Liver (tissue), 9 donors: ENCODE results near the gene LZTS3. TPM values are rescaled to one million over a fixed set of nuclear protein-coding genes. Genes with fewer than 3 reads are reported as not detected.
A peak's percentile ranks its signal among the peaks of the same experiment; 100 is the strongest.
"Not testable (repeated sequence)": the region's sequence is repeated elsewhere in the genome, so short reads cannot be mapped to it uniquely, and the experiment has no call there.

ENCODE experiments used
- DNase-seq: peaks from one replicate; pipeline ENCODE4 v3.0.0-alpha.2; 2017; ENCODE audit warnings: low spot score
- H3K27ac ChIP-seq, 2 donors: one replicate each; pipeline ENCODE4 v1.7.0; 2013; ENCODE audit warnings: inconsistent platforms in 2 of 2, low read length in 2 of 2, control low read depth in 1 of 2, low read depth in 1 of 2, mild to moderate bottlenecking in 1 of 2
- H3K27me3 ChIP-seq, 4 donors: one replicate each; pipeline versions ENCODE4 v1.6.1 to v1.7.0; 2013; ENCODE audit warnings: low read length in 3 of 4, inconsistent platforms in 1 of 4, mild to moderate bottlenecking in 1 of 4, moderate library complexity in 1 of 4; ENCODE audit not compliant: control insufficient read depth in 4 of 4, insufficient read depth in 4 of 4
- H3K36me3 ChIP-seq, 4 donors: one replicate each; pipeline versions ENCODE4 v1.6.1 to v1.7.0; 2013; ENCODE audit warnings: low read length in 3 of 4, mild to moderate bottlenecking in 3 of 4, low read depth in 1 of 4, moderate library complexity in 1 of 4; ENCODE audit not compliant: control insufficient read depth in 4 of 4, insufficient read depth in 3 of 4
- H3K4me1 ChIP-seq, 4 donors: one replicate each; pipeline versions ENCODE4 v1.6.1 to v1.7.0; 2013; ENCODE audit warnings: low read length in 3 of 4, mild to moderate bottlenecking in 3 of 4, moderate library complexity in 1 of 4; ENCODE audit not compliant: control insufficient read depth in 4 of 4, insufficient read depth in 4 of 4
- H3K4me3 ChIP-seq, 3 donors: one replicate each; pipeline versions ENCODE4 v1.6.1 to v1.7.0; 2013; ENCODE audit warnings: low read length in 3 of 3, control low read depth in 1 of 3, low read depth in 1 of 3, mild to moderate bottlenecking in 1 of 3
- H3K9ac ChIP-seq, 2 donors: one replicate each; pipeline ENCODE4 v1.7.0; 2013; ENCODE audit warnings: low read length in 2 of 2, mild to moderate bottlenecking in 2 of 2, moderate library complexity in 2 of 2, control low read depth in 1 of 2, low read depth in 1 of 2
- H3K9me3 ChIP-seq, 4 donors: one replicate each; pipeline versions ENCODE4 v1.6.1 to v1.7.0; 2013; ENCODE audit warnings: low read length in 3 of 4; ENCODE audit not compliant: control insufficient read depth in 4 of 4
- FOXA1 ChIP-seq: IDR thresholded peaks from 2 replicates; pipeline ENCODE4 v1.6.1; 2016; ENCODE audit warnings: antibody characterized with exemption
- GABPA ChIP-seq, 2 donors: IDR thresholded peaks in 1 of 2; conservative IDR thresholded peaks in 1 of 2; 2 replicates each; pipeline ENCODE4 v1.6.1; 2016; ENCODE audit warnings: antibody characterized with exemption in 2 of 2, mild to moderate bottlenecking in 1 of 2, moderate library complexity in 1 of 2
- HNF4A ChIP-seq, 2 donors: conservative IDR thresholded peaks; 2 replicates each; pipeline ENCODE4 v1.6.1; 2016; ENCODE audit warnings: antibody characterized with exemption in 2 of 2, mild to moderate bottlenecking in 2 of 2
- MAX ChIP-seq: IDR thresholded peaks from 2 replicates; pipeline ENCODE4 v1.6.1; 2016; ENCODE audit warnings: antibody characterized with exemption
- RAD21 ChIP-seq, 2 donors: IDR thresholded peaks; 2 replicates each; pipeline ENCODE4 v1.6.1; 2016; ENCODE audit warnings: antibody characterized with exemption in 2 of 2, mild to moderate bottlenecking in 2 of 2
- RXRA ChIP-seq, 2 donors: IDR thresholded peaks; 2 replicates each; pipeline ENCODE4 v1.6.1; 2017 to 2018; ENCODE audit warnings: antibody characterized with exemption in 2 of 2, mild to moderate bottlenecking in 1 of 2
- YY1 ChIP-seq: IDR thresholded peaks from 2 replicates; pipeline ENCODE4 v1.6.1; 2016; ENCODE audit warnings: antibody characterized with exemption, mild to moderate bottlenecking
- WGBS: extraction: QIAGEN DNeasy Blood & Tissue Kit; methylation state at CpG from one replicate; pipeline ENCODE4 v1.1.7; 2013; 5-methylcytosine and 5-hydroxymethylcytosine counted together
- polyA plus RNA-seq, 2 donors: library from polyadenylated mRNA; stranded (reverse) in 1 of 2; unstranded in 1 of 2; fragments of 200-250 nt in 1 of 2; fragments of >200 nt in 1 of 2; fragmentation: Nextera tagmentation in 1 of 2; extraction: Ambion mirVana in 1 of 2; gene quantifications; one replicate each; pipeline versions ENCODE4 v1.2.1 to v1.2.3, GENCODE V29; 2013 to 2015
- total RNA-seq, 2 donors: library from RNA; depleted of rRNA; stranded (reverse); fragments of >200 nt; gene quantifications; one replicate each; pipeline ENCODE4 v1.2.3, GENCODE V29; 2014
- TF ChIP-seq, protein P1 (sequence below): fragments of 150-350 bp; IDR thresholded peaks from 2 replicates; pipeline ENCODE4 v1.5.1; 2017; ENCODE audit warnings: improper control_type of control experiment, low read depth, low read length; ENCODE audit not compliant: missing input control
- TF ChIP-seq, protein P2 (sequence below): IDR thresholded peaks from 2 replicates; pipeline ENCODE4 v1.6.1; 2016; ENCODE audit warnings: antibody characterized with exemption
- TF ChIP-seq, protein P3 (sequence below): IDR thresholded peaks from 2 replicates; pipeline ENCODE4 v1.6.1; 2016; ENCODE audit warnings: antibody characterized with exemption
- donor health status: healthy.
- donor health status: healthy.
- donor health status: healthy.
- donor health status: healthy.
- donor health status: healthy.

LZTS3 gene
- total and polyA plus RNA-seq, 4 donors: 1.9 to 3.7 (median 3.5) TPM

DNA sequence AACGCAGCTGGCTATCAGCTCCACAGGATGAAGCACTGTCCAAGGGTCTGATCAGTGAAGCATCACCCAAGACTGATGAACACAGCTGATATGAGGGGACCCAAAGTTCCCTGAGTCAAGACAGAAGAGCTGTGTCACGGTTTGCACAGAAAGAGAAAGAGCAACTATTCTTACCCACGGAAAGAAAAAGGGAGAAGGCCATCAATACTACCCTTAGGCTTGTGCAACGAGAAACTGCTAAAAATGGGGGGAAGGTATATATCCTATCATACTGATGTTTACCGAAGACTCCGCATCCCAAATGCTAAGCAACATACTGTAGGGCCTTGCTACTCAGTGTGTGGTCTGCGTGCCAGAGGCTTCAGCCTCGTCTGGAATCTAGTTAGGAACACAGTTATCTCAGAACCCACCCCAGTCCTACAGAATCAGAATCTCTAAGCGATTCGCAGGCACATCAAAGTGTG, 14.3 kb downstream of the LZTS3 start:
- Histone ChIP-seq H3K9me3 (no peaks in the 10 kb centered on the region), H3K36me3 (peaks cover 0 to 2% (median under 1%) of the 10 kb centered on the region in 4 donors), H3K27ac (peak overlapping the region; percentile 58 to 65), H3K9ac (peak overlapping the region; percentile 90 to 97), H3K4me3 (peak overlapping the region; percentile 80 to 96 (median 88)), H3K27me3 (no peaks in the 10 kb centered on the region), H3K4me1 (peaks cover 10 to 28% (median 26%) of the 10 kb centered on the region in 4 donors)
- WGBS: 1% methylated on average over 10 of the region's 10 CpGs
- DNase-seq: no peak
- no peak for TF ChIP-seq FOXA1
- TF ChIP-seq, protein P1, sequence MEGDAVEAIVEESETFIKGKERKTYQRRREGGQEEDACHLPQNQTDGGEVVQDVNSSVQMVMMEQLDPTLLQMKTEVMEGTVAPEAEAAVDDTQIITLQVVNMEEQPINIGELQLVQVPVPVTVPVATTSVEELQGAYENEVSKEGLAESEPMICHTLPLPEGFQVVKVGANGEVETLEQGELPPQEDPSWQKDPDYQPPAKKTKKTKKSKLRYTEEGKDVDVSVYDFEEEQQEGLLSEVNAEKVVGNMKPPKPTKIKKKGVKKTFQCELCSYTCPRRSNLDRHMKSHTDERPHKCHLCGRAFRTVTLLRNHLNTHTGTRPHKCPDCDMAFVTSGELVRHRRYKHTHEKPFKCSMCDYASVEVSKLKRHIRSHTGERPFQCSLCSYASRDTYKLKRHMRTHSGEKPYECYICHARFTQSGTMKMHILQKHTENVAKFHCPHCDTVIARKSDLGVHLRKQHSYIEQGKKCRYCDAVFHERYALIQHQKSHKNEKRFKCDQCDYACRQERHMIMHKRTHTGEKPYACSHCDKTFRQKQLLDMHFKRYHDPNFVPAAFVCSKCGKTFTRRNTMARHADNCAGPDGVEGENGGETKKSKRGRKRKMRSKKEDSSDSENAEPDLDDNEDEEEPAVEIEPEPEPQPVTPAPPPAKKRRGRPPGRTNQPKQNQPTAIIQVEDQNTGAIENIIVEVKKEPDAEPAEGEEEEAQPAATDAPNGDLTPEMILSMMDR: peak; percentile 8
- TF ChIP-seq HNF4A (conservative IDR thresholded peaks at IDR 0.05): no peak

DNA sequence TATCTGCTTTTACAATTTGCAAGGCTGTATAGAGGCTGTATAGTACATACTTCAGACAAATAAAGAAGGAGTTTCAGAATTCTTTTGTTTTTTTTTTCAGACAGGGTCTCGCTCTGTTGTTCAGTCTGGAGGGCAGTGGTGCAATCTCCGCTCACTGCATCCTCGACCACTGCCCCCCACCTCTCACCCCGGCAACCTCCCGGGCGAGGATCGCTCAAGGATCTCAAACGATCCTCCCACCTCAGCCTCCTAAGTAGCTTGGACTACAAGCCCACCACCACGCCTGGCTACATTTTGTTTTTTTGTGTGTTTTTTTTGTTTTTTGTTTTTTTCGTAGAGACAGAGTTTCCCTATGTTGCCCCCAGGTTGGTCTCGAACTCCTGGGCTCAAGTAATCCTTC, 15.5 kb downstream of the LZTS3 start:
- Histone ChIP-seq H3K9ac (no peak overlapping the region), H3K9me3 (no peaks in the 10 kb centered on the region), H3K4me1 (peaks cover 10 to 28% (median 26%) of the 10 kb centered on the region in 4 donors), H3K4me3 (no peak overlapping the region), H3K36me3 (peaks cover 0 to 2% (median 2%) of the 10 kb centered on the region in 4 donors), H3K27me3 (no peaks in the 10 kb centered on the region), H3K27ac (no peak overlapping the region)
- WGBS: 85% methylated on average over 11 of the region's 11 CpGs
- TF ChIP-seq YY1 (no peak), HNF4A (conservative IDR thresholded peaks at IDR 0.05) (no peak), GABPA (IDR thresholded peaks at IDR 0.05 in 1 of 2, conservative IDR thresholded peaks at IDR 0.05 in 1 of 2) (no peak), RXRA (IDR thresholded peaks at IDR 0.05) (no peak), FOXA1 (no peak)
- TF ChIP-seq, protein P2, sequence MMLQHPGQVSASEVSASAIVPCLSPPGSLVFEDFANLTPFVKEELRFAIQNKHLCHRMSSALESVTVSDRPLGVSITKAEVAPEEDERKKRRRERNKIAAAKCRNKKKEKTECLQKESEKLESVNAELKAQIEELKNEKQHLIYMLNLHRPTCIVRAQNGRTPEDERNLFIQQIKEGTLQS: no peak
- DNase-seq: no peak

DNA sequence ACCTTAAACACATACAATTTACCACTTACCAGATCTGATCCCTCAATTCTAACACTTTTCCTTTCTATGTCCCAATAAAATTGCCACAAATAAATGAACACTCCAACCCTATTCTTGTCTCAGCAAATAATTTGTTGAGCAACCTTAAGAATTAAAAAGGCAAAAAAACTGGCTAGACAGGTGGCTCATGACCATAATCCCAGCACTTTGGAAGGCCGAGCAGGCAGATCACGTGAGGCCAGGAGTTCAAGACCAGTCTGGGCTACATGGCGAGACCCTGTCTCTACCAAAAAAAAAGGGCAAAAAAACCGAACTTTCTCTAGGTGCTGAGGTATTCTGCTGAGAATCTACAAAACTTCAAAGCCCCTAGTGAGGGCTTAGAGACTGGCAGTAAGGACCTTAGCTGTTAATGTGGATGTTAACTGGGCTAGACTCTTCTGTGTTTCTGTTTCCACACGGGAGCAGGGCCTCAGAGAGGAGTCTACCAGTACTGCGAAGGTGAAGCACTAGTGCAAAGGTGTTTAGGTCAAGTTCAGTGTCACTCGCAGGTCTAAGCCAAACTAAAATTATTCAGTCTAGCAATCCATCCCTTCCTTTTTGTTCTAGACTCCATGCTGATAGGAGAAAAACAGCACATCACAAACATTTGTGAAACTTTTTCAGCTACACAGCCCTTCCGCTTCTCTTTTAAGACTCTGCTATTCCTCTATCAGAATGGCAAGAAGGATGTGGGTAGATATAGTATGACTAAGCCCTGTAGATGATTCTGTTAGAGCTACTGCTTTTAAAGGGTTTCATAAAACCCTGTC, 16.3 kb downstream of the LZTS3 start:
- no peak overlapping the region for H3K9ac ChIP-seq
- no peak overlapping the region for H3K4me3 ChIP-seq
- peaks cover 0 to 2% (median 2%) of the 10 kb centered on the region in 4 donors for H3K36me3 ChIP-seq
- no peaks in the 10 kb centered on the region for H3K27me3 ChIP-seq
- 60% methylated on average over 8 of the region's 8 CpGs for WGBS
- DNase-seq: no peak
- no peaks in the 10 kb centered on the region for H3K9me3 ChIP-seq
- H3K4me1 ChIP-seq: peaks cover 10 to 28% (median 26%) of the 10 kb centered on the region in 4 donors
- TF ChIP-seq, protein P2: no peak
- TF ChIP-seq, protein P1: no peak
- TF ChIP-seq RAD21 (IDR thresholded peaks at IDR 0.05): no peak
- no peak for TF ChIP-seq FOXA1
- no peak for TF ChIP-seq MAX
- TF ChIP-seq, protein P3, sequence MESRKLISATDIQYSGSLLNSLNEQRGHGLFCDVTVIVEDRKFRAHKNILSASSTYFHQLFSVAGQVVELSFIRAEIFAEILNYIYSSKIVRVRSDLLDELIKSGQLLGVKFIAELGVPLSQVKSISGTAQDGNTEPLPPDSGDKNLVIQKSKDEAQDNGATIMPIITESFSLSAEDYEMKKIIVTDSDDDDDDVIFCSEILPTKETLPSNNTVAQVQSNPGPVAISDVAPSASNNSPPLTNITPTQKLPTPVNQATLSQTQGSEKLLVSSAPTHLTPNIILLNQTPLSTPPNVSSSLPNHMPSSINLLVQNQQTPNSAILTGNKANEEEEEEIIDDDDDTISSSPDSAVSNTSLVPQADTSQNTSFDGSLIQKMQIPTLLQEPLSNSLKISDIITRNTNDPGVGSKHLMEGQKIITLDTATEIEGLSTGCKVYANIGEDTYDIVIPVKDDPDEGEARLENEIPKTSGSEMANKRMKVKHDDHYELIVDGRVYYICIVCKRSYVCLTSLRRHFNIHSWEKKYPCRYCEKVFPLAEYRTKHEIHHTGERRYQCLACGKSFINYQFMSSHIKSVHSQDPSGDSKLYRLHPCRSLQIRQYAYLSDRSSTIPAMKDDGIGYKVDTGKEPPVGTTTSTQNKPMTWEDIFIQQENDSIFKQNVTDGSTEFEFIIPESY: no peak
- no peak overlapping the region for H3K27ac ChIP-seq

DNA sequence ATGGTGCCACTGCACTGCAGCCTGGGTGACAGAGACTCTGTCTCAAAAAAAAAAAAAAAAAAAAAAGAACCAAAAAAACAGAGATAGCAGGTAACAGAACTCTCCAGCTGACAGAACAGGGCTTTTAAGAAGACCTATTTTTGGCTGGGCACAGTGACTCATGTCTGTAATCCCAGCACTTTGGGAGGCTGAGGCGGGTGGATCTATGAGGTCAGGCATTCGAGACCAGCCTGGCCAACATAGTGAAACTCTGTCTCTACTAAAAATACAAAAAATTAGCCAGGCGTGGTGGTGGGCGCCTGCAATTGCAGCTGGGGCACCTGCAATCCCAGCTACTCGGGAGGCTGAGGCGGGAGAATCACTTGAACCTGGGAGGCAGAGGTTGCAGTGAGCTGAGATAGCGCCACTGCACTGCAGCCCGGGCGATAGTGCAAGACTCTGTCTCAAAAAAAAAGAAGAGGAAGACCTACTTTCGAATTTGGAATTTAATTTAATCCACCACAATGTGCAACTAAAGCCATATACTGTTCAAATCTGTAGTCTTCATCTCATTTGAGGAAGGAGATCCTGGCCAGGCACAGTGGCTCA, 21.2 kb downstream of the LZTS3 start:
- H3K4me3 ChIP-seq, H3K4me1 ChIP-seq, H3K9me3 ChIP-seq, DNase-seq, H3K9ac ChIP-seq, H3K27ac ChIP-seq, H3K27me3 ChIP-seq: not testable (repeated sequence)
- 96% methylated on average over 10 of the region's 10 CpGs for WGBS
- H3K36me3 ChIP-seq: peaks cover 4 to 27% (median 16%) of the 10 kb centered on the region in 4 donors
